OCI-LY3 (cell line): Measurements from ENCODE around the gene DACT1.

Source experiments
- H2AFZ ChIP-seq: fragments of 200-600, 300-600 bp; shearing (Covaris generic); 2 replicates; pipeline ENCODE4 v1.6.0; 2014; ENCODE audit warnings: antibody characterized with exemption, low read depth, low read length
- H3K27ac ChIP-seq: fragments of 200-600, 300-600 bp; sonication (generic); 2 replicates; pipeline ENCODE4 v1.5.1; 2014; ENCODE audit warnings: mild to moderate bottlenecking, low read length, moderate library complexity, mixed read lengths
- H3K27me3 ChIP-seq: fragments of 200-600, 300-600 bp; sonication (generic); 2 replicates; pipeline ENCODE4 v1.6.1; 2014; ENCODE audit warnings: low read depth, low read length, mixed read lengths
- H3K36me3 ChIP-seq: fragments of 200-600, 300-600 bp; sonication (generic); replicated peaks from 2 replicates; pipeline ENCODE3; 2014; ENCODE audit warnings: low read depth, low read length, mixed read lengths
- H3K4me1 ChIP-seq: fragments of 300-600, 200-600 bp; sonication (generic); 2 replicates; pipeline ENCODE4 v1.6.1; 2014; ENCODE audit warnings: low read length, mixed read lengths
- H3K4me2 ChIP-seq: fragments of 200-600, 300-600 bp; sonication (generic); 2 replicates; pipeline ENCODE4 v1.6.1; 2014; ENCODE audit warnings: low read length, mixed read lengths
- H3K4me3 ChIP-seq: fragments of 300-600, 200-600 bp; sonication (generic); 2 replicates; pipeline ENCODE4 v1.5.1; 2014; ENCODE audit warnings: antibody characterized with exemption, mild to moderate bottlenecking, low read length, moderate library complexity
- H3K79me2 ChIP-seq: fragments of 300-600, 200-600 bp; shearing (Covaris generic); 2 replicates; pipeline ENCODE4 v1.6.1; 2014; ENCODE audit warnings: mild to moderate bottlenecking, low read length, mixed read lengths
- H3K9ac ChIP-seq: fragments of 300-600, 200-600 bp; shearing (Covaris generic); 2 replicates; pipeline ENCODE4 v1.6.0; 2014; ENCODE audit warnings: mild to moderate bottlenecking, low read length, moderate library complexity
- H3K9me3 ChIP-seq: fragments of 200-600, 300-600 bp; shearing (Covaris generic); 2 replicates; pipeline ENCODE4 v1.6.1; 2014; ENCODE audit warnings: low read length, mixed read lengths; ENCODE audit not compliant: insufficient read depth
- H4K20me1 ChIP-seq: fragments of 200-600, 300-600 bp; sonication (generic); 2 replicates; pipeline ENCODE4 v1.6.1; 2016; ENCODE audit warnings: low read length, mixed read lengths; ENCODE audit not compliant: insufficient read depth
- CTCF ChIP-seq: fragments of 200-600, 300-600 bp; sonication (generic); IDR thresholded peaks from 2 replicates; pipeline ENCODE4 v1.5.1; 2014; ENCODE audit warnings: antibody characterized with exemption, low read length, low read depth
- EZH2phosphoT487 ChIP-seq: fragments of 200-600 bp; shearing (Covaris generic); IDR thresholded peaks from 2 replicates; pipeline ENCODE4 v1.6.1; 2018; ENCODE audit warnings: antibody characterized with exemption, mixed run types, low read depth

The DACT1 gene

DNA sequence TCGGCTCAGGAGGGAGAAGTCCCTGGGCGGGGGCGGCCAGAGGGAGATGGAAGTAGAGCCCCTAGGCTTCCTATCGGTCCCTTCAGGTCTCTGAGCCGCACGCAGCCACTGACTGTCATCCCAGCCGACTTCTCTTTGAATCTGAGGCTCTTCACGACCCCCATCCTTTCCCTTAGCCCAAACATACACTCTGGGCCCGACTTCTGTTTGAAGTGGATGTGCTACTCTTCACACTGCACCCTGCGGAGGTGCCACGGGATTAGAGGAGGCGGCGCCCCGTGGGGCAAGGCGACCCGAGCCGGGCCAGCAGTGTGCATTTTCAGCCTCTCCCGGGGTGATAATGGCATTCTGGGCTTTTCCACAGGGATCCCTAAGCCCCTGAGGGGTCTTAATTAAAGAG lies 6.0 kb upstream of the DACT1 start:
- H3K79me2 ChIP-seq = no peaks in the 10 kb centered on the region
- H2AFZ ChIP-seq = no peak overlapping the region
- H3K4me3 ChIP-seq = no peak overlapping the region
- H4K20me1 ChIP-seq = no peaks in the 10 kb centered on the region
- H3K27me3 ChIP-seq = no peaks in the 10 kb centered on the region
- H3K36me3 ChIP-seq = no peaks in the 10 kb centered on the region
- peaks cover 40% of the 10 kb centered on the region for H3K4me1 ChIP-seq
- TF ChIP-seq CTCF = no peak
- no peak for TF ChIP-seq EZH2phosphoT487
- no peak overlapping the region for H3K9ac ChIP-seq
- H3K9me3 ChIP-seq = no peaks in the 10 kb centered on the region
- no peak overlapping the region for H3K27ac ChIP-seq
- H3K4me2 ChIP-seq = no peak overlapping the region

DNA sequence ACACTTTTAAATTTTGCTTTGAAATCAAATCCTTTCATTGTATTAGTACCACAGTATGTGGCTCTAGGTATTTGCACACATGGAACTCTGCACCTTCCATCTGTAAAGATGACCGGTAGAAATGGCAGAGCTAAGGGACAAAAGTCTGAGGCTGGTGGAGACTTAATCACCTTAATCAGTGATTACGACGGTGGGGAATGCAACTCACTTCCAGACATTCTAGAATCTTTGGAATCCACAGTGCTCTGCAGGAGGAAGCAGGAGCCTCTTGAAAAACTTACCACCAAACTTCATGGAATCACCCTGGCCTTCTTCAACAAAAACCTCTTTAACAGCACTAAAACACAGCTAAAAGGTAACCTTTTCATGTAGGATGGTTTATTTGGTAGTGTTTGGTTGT lies 3.9 kb upstream of the DACT1 start:
- Histone ChIP-seq H2AFZ (no peak overlapping the region), H3K79me2 (peaks cover 10% of the 10 kb centered on the region), H3K9me3 (no peaks in the 10 kb centered on the region), H3K9ac (no peak overlapping the region), H3K36me3 (no peaks in the 10 kb centered on the region), H3K4me2 (no peak overlapping the region), H3K4me1 (peaks cover 41% of the 10 kb centered on the region), H3K27me3 (no peaks in the 10 kb centered on the region), H4K20me1 (no peaks in the 10 kb centered on the region), H3K27ac (no peak overlapping the region), H3K4me3 (no peak overlapping the region)
- no peak for TF ChIP-seq CTCF
- no peak for TF ChIP-seq EZH2phosphoT487

GRCh38 chr14:58634406-58635090 lies 3.2 kb upstream of the DACT1 start:
- Histone ChIP-seq H3K9ac (peak overlapping the region; percentile 3), H3K4me2 (peak overlapping the region; percentile 92), H2AFZ (peak overlapping the region; percentile 55)

More at GRCh38 chr14:58634406-58635090, 3.2 kb upstream of the DACT1 start:
- Histone ChIP-seq H4K20me1 (peaks cover 2% of the 10 kb centered on the region), H3K27me3 (no peaks in the 10 kb centered on the region), H3K27ac (peak overlapping the region; percentile 24), H3K9me3 (no peaks in the 10 kb centered on the region), H3K4me3 (peak overlapping the region; percentile 61), H3K36me3 (peaks cover 4% of the 10 kb centered on the region), H3K4me1 (peaks cover 34% of the 10 kb centered on the region), H3K79me2 (peaks cover 17% of the 10 kb centered on the region)
- TF ChIP-seq CTCF (no peak), EZH2phosphoT487 (no peak)
